H1 (cell line): ENCODE results near the gene FAM171A1. TPM values are rescaled to one million over a fixed set of nuclear protein-coding genes. Genes with fewer than 3 reads are reported as not detected.

ENCODE experiments used
- CTCF ChIA-PET: fragments of 300-600 bp; sonication (Branson Sonifier 250); formaldehyde crosslinking; loops from one replicate; lab custom pipeline; 2021; ENCODE audit not compliant: partially characterized antibody; lab: Charles Lee
- POLR2A ChIA-PET: fragments of 300-600 bp; sonication (Branson Sonifier 250); formaldehyde crosslinking; loops from one replicate; lab custom pipeline; 2021; ENCODE audit warnings: inconsistent platforms; ENCODE audit not compliant: partially characterized antibody; lab: Charles Lee
- DNase-seq, 2 experiments: peaks; one replicate each; pipeline versions ENCODE4 v3.0.0 to v3.0.0-alpha.2; 2010 to 2022; ENCODE audit warnings: low spot score in 2 of 2, low read depth in 1 of 2, mixed read lengths in 1 of 2
- FAIRE-seq: peaks from 2 replicates; lab custom pipeline; 2011; peaks lifted over from hg19 to GRCh38; lab: Jason Lieb, UNC
- H2AFZ ChIP-seq: 2 replicates; pipeline ENCODE4 v1.8.1; 2012; ENCODE audit warnings: low read length, inconsistent platforms
- H2AK5ac ChIP-seq: 2 replicates; pipeline ENCODE4 v1.6.1; 2013; ENCODE audit warnings: low read depth, low read length
- H2BK120ac ChIP-seq: replicated peaks from 2 replicates; pipeline ENCODE3; 2013; ENCODE audit warnings: low read depth, low read length, inconsistent platforms
- H2BK12ac ChIP-seq: 2 replicates; pipeline ENCODE4 v1.6.1; 2013; ENCODE audit warnings: low read depth, low read length
- H2BK15ac ChIP-seq: 2 replicates; pipeline ENCODE4 v1.6.1; 2013; ENCODE audit warnings: low read length
- H2BK20ac ChIP-seq: 2 replicates; pipeline ENCODE4 v1.6.1; 2013; ENCODE audit warnings: low read length
- H2BK5ac ChIP-seq: 2 replicates; pipeline ENCODE4 v1.6.1; 2013; ENCODE audit warnings: low read depth, low read length
- H3K14ac ChIP-seq: 2 replicates; pipeline ENCODE4 v1.6.1; 2013; ENCODE audit warnings: inconsistent platforms; ENCODE audit not compliant: insufficient read length
- H3K18ac ChIP-seq: 2 replicates; pipeline ENCODE4 v1.6.1; 2013; ENCODE audit warnings: low read length; ENCODE audit errors: extremely low read depth
- H3K23ac ChIP-seq: 2 replicates; pipeline ENCODE4 v1.6.1; 2013; ENCODE audit warnings: inconsistent platforms; ENCODE audit not compliant: insufficient read length
- H3K23me2 ChIP-seq: 2 replicates; pipeline ENCODE4 v1.6.1; 2013; ENCODE audit warnings: low read depth, low read length
- H3K27ac ChIP-seq: 2 replicates; pipeline ENCODE4 v1.6.1; 2011; ENCODE audit warnings: low read depth, low read length, inconsistent platforms
- H3K27me3 ChIP-seq, 4 experiments: replicated peaks in 1 of 4; 1 replicate in 1 of 4; 2 replicates in 3 of 4; pipeline versions ENCODE4 v1.6.1 to v1.8.1; 2011 to 2013; ENCODE audit warnings: low read length in 3 of 4, mild to moderate bottlenecking in 3 of 4, inconsistent platforms in 2 of 4, mixed read lengths in 2 of 4, moderate library complexity in 1 of 4; ENCODE audit not compliant: control insufficient read depth in 3 of 4, insufficient read depth in 3 of 4; ENCODE audit errors: extremely low read depth in 1 of 4
- H3K36me3 ChIP-seq, 4 experiments: 2 replicates each; pipeline versions ENCODE4 v1.6.1 to v1.8.1; 2011 to 2013; ENCODE audit warnings: mild to moderate bottlenecking in 4 of 4, low read length in 3 of 4, moderate library complexity in 2 of 4, control low read depth in 1 of 4, inconsistent platforms in 1 of 4; ENCODE audit not compliant: insufficient read depth in 4 of 4, control insufficient read depth in 2 of 4
- H3K4ac ChIP-seq: replicated peaks from 2 replicates; pipeline ENCODE3; 2013; ENCODE audit warnings: low read length, low read depth, mixed read lengths, inconsistent platforms; ENCODE audit not compliant: insufficient read length
- H3K4me1 ChIP-seq, 4 experiments: replicated peaks in 1 of 4; 1 replicate in 1 of 4; 2 replicates in 3 of 4; pipeline versions ENCODE4 v1.6.1 to v1.8.1; 2011 to 2013; ENCODE audit warnings: low read length in 3 of 4, inconsistent platforms in 2 of 4, mixed read lengths in 1 of 4; ENCODE audit not compliant: insufficient read depth in 4 of 4, control insufficient read depth in 3 of 4
- H3K4me2 ChIP-seq, 2 experiments: 2 replicates each; pipeline versions ENCODE4 v1.6.1 to v1.8.1; 2011 to 2013; ENCODE audit warnings: low read depth in 2 of 2, low read length in 2 of 2, control low read depth in 1 of 2, inconsistent platforms in 1 of 2, mild to moderate bottlenecking in 1 of 2; ENCODE audit not compliant: insufficient read depth in 1 of 2
- H3K4me3 ChIP-seq, 4 experiments: fragments of 200-600, 300-600 bp in 1 of 4; sonication (generic), shearing (Covaris generic), sonication (Bioruptor Twin) in 1 of 4; 2 replicates each; pipeline versions ENCODE4 v1.5.1 to v1.8.1; 2011 to 2016; ENCODE audit warnings: low read length in 4 of 4, low read depth in 3 of 4, control low read depth in 2 of 4, inconsistent platforms in 2 of 4, mild to moderate bottlenecking in 2 of 4, mixed read lengths in 1 of 4, moderate library complexity in 1 of 4; ENCODE audit not compliant: insufficient read depth in 2 of 4; ENCODE audit errors: extremely low read depth in 1 of 4
- H3K56ac ChIP-seq: replicated peaks from 2 replicates; pipeline ENCODE3; 2013; ENCODE audit warnings: low read depth, mild to moderate bottlenecking, mixed read lengths, low read length, inconsistent platforms; ENCODE audit not compliant: insufficient read length
- H3K79me1 ChIP-seq: 2 replicates; pipeline ENCODE4 v1.6.1; 2013; ENCODE audit warnings: low read depth, low read length, control low read depth
- H3K79me2 ChIP-seq, 2 experiments: 2 replicates each; pipeline versions ENCODE4 v1.6.1 to v1.8.1; 2012 to 2013; ENCODE audit warnings: low read length in 2 of 2, mild to moderate bottlenecking in 2 of 2, inconsistent platforms in 1 of 2; ENCODE audit not compliant: insufficient read depth in 2 of 2, control insufficient read depth in 1 of 2
- H3K9ac ChIP-seq, 4 experiments: replicated peaks in 1 of 4; 1 replicate in 1 of 4; 2 replicates in 3 of 4; pipeline versions ENCODE4 v1.6.1 to v1.8.1; 2011 to 2013; ENCODE audit warnings: low read depth in 3 of 4, low read length in 3 of 4, control low read depth in 2 of 4, mild to moderate bottlenecking in 2 of 4, moderate library complexity in 2 of 4, inconsistent platforms in 1 of 4; ENCODE audit errors: extremely low read depth in 1 of 4
- H3K9me3 ChIP-seq, 2 experiments: 2 replicates each; pipeline versions ENCODE4 v1.6.1 to v1.8.1; 2012 to 2013; ENCODE audit warnings: mild to moderate bottlenecking in 2 of 2, moderate library complexity in 2 of 2, control low read depth in 1 of 2, inconsistent platforms in 1 of 2, low read depth in 1 of 2, low read length in 1 of 2, mixed read lengths in 1 of 2; ENCODE audit not compliant: insufficient read depth in 2 of 2
- H4K20me1 ChIP-seq, 2 experiments: replicated peaks in 1 of 2; 2 replicates each; pipeline versions ENCODE3 to v1.8.1; 2011 to 2013; ENCODE audit warnings: inconsistent platforms in 2 of 2, low read length in 2 of 2, mild to moderate bottlenecking in 1 of 2; ENCODE audit not compliant: insufficient read depth in 2 of 2, control insufficient read depth in 1 of 2
- H4K5ac ChIP-seq: 2 replicates; pipeline ENCODE4 v1.6.1; 2013; ENCODE audit warnings: low read length, low read depth, mixed read lengths, inconsistent platforms; ENCODE audit not compliant: insufficient read length
- H4K8ac ChIP-seq: 2 replicates; pipeline ENCODE4 v1.8.0; 2013; ENCODE audit warnings: mild to moderate bottlenecking, moderate library complexity, low read length, inconsistent platforms; ENCODE audit not compliant: insufficient read depth; ENCODE audit errors: extremely low read depth
- H4K91ac ChIP-seq: replicated peaks from 2 replicates; pipeline ENCODE3; 2013; ENCODE audit warnings: low read length, mixed read lengths, inconsistent platforms; ENCODE audit not compliant: insufficient read length
- KDM4A ChIP-seq: IDR thresholded peaks from one replicate; pipeline ENCODE4 v1.7.1; 2012; ENCODE audit warnings: low read depth, mild to moderate bottlenecking, moderate library complexity, low read length, inconsistent platforms; ENCODE audit not compliant: severe bottlenecking
- NRF1 ChIP-seq: IDR thresholded peaks from 2 replicates; pipeline ENCODE4 v1.6.1; 2011; ENCODE audit warnings: mild to moderate bottlenecking, low read depth, low read length, improper control_type of control experiment
- RFX5 ChIP-seq: IDR thresholded peaks from 2 replicates; pipeline ENCODE4 v1.6.1; 2011; ENCODE audit warnings: low read depth, low read length, improper control_type of control experiment, borderline replicate concordance
- RNF2 ChIP-seq: fragments of 200-900, 300-1000 bp; sonication (generic); IDR thresholded peaks from 2 replicates; pipeline ENCODE4 v1.7.1; 2016; ENCODE audit warnings: borderline replicate concordance, low read depth, mild to moderate bottlenecking, antibody characterized with exemption, low read length; ENCODE audit not compliant: poor library complexity, severe bottlenecking; ENCODE audit errors: missing control alignments
- SP4 ChIP-seq: IDR thresholded peaks from 2 replicates; pipeline ENCODE4 v1.6.1; 2012; ENCODE audit warnings: low read length, inconsistent platforms
- TEAD4 ChIP-seq: IDR thresholded peaks from 2 replicates; pipeline ENCODE4 v1.6.1; 2012; ENCODE audit warnings: low read depth, low read length, inconsistent platforms, mixed read lengths
- WGBS, 2 experiments: shearing (Covaris generic) in 1 of 2; methylation state at CpG; one replicate each; pipeline versions ENCODE4 v1.1.6 to v1.1.7; 2013 to 2015; ENCODE audit warnings: low lambda C conversion rate in 2 of 2, mixed read lengths in 2 of 2, inconsistent platforms in 1 of 2, low coverage in 1 of 2, missing lambda C conversion rate in 1 of 2; ENCODE audit not compliant: insufficient replicate concordance in 2 of 2, insufficient coverage in 1 of 2, insufficient read length in 1 of 2; ENCODE audit errors: extremely low coverage in 1 of 2, missing lambda C conversion rate in 1 of 2; 5-methylcytosine and 5-hydroxymethylcytosine counted together
- polyA plus RNA-seq, 7 experiments: library from polyadenylated mRNA; depleted of rRNA in 3 of 7; stranded (reverse) in 5 of 7; unstranded in 2 of 7; fragments of >200 nt in 5 of 7; fragments of 200-250 nt in 2 of 7; gene quantifications; 1 replicate in 5 of 7; 2 replicates in 1 of 7; 4 replicates in 1 of 7; pipeline versions ENCODE4 v1.2.1 to v1.2.3, GENCODE V29; 2011 to 2013; ENCODE audit warnings: missing spikeins in 2 of 7, mixed read lengths in 2 of 7
- total RNA-seq: library from RNA; stranded (reverse); fragmentation: NEBNext Ultra II Directional; extraction: Animal tissue kit (Norgen Biotek cat#: 25700); gene quantifications from 2 replicates; pipeline ENCODE4 v1.2.1, GENCODE V29; 2021

FAM171A1 gene
- total and polyA plus RNA-seq, 2 of the 8 experiments (the other 6 are each of a cell fraction or from before 2014, with no cell fraction given): 26.6 to 42.1 TPM

DNA sequence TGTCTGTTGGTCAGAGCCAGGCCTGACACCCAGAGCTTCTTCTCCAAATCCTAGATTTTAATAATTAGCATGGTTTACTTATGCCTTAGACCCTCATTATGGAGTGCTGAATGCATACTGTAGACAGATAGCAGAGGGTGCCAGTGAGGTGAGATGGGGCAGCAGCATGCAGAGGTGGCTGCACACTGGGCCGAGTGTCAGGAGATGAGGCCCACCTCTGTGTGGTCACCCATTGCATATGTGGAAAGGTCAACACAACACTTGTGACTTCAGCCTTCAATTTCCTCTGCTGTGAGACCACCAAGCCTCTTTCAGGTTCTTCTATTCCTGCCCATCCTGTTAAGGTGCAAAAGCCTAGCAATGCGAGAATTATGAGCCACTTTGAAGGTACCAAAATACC is 162.9 kb downstream of the FAM171A1 start:
- Histone ChIP-seq H2BK12ac (no peak overlapping the region), H3K14ac (no peak overlapping the region), H3K4ac (no peak overlapping the region), H3K79me2 (no peaks in the 10 kb centered on the region), H2BK20ac (no peak overlapping the region), H2AFZ (no peak overlapping the region), H4K8ac (no peak overlapping the region), H3K27ac (no peak overlapping the region), H3K79me1 (no peaks in the 10 kb centered on the region), H4K20me1 (peaks cover 1% of the 10 kb centered on the region in 2 experiments), H3K23me2 (no peaks in the 10 kb centered on the region), H3K23ac (no peak overlapping the region), H3K36me3 (peaks cover 0 to 6% (median 1%) of the 10 kb centered on the region in 4 experiments; a peak in 1 of 8 replicates), H3K4me3 (no peak overlapping the region), H3K56ac (no peak overlapping the region), H3K4me2 (no peak overlapping the region), H4K5ac (no peak overlapping the region), H3K9ac (no peak overlapping the region), H2AK5ac (no peak overlapping the region), H3K18ac (no peak overlapping the region), H3K9me3 (no peaks in the 10 kb centered on the region), H3K4me1 (no peaks in the 10 kb centered on the region; a peak in 1 of 7 replicates), H2BK15ac (no peak overlapping the region), H3K27me3 (no peaks in the 10 kb centered on the region), H2BK120ac (no peak overlapping the region), H2BK5ac (no peak overlapping the region), H4K91ac (no peak overlapping the region)
- no peak for FAIRE-seq
- 91% methylated on average over 2 of the region's 2 CpGs; no CpG with 5 or more reads in 1 of the 2 experiments for WGBS, 2 experiments
- no peak for DNase-seq
- CTCF ChIA-PET: interaction anchor here (3.3 kb wide), 1 partner anchor 17 kb away, joined by 21 read pairs; no protein-coding TSS in a partner anchor
- TF ChIP-seq RFX5 (no peak), NRF1 (no peak), KDM4A (no peak), TEAD4 (no peak), RNF2 (no peak), SP4 (no peak)
- POLR2A ChIA-PET: no interaction called here
